Measurements from ENCODE around the gene CHMP1B.
"Not testable (repeated sequence)": the region's sequence is repeated elsewhere in the genome, so short reads cannot be mapped to it uniquely, and the experiment has no call there.

The CHMP1B gene

DNA sequence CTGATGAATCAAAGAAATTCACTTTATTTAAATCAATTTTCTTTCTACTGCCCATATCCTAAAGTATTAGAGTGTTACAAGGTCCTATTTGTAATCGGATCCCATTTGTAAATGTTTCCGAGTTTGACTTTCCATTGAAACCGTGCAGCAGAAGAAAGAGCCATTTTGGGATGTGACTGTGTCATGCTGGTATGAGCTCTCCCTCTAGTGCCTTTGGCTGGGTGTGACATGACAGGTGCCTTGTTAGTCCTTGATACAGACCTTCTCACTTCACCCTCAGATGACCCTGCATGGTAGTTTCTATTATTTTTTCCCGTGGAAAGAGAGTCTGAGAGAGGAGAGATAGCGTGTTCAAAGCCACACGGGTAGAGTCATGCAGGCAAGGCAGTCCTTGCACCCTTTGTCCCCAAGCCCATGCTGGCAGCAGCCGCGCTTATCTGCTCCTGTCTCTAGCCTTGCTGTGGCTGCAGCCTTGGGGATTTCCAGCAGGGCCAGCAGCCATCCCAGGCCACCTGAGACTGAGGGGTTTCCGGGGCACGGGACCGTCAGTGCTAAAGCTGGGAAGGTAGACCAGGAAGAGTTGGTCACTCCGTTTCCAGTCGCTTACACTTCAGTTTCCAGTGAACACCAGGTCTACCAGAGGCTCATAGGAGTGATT, 21.4 kb downstream of the CHMP1B start:
- no peak for FAIRE-seq

DNA sequence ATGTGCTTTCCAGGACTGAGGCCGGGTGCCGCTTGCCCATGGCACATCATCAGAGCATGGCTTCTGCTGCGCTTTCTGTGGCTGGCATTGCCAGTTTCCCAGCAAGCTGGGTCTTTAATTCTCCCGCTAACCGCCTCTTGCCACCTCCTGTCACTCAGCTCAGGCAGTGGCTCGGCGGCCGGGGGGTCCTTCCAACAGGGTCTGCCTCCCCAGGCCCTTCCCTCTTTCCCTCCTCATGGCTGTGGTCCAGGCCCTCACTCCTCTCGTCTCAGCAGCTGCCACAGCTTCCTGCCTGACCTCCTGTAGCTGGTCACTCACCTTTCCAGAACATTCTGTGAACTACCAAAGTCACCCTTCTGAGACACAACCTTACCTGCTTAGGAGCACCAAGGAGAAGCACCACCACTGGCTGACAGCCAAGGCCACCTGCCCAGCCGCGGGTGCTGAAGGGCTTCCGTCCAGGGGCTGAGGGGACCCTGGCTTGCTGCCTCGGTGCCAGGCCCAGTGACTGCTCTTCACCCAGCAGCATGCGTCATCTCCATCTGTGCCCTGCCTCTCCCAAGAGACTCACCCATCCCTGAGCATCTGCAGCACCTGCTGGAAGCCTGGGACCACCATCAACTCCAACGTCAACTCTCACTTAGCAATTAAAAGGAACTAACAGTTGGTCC, 22.6 kb downstream of the CHMP1B start:
- no peak for FAIRE-seq

GRCh38 chr18:11874676-11875075, 23.5 kb downstream of the CHMP1B start:
- FAIRE-seq = no peak

GRCh38 chr18:11877497-11878135, 26.4 kb downstream of the CHMP1B start:
- no peak for FAIRE-seq

DNA sequence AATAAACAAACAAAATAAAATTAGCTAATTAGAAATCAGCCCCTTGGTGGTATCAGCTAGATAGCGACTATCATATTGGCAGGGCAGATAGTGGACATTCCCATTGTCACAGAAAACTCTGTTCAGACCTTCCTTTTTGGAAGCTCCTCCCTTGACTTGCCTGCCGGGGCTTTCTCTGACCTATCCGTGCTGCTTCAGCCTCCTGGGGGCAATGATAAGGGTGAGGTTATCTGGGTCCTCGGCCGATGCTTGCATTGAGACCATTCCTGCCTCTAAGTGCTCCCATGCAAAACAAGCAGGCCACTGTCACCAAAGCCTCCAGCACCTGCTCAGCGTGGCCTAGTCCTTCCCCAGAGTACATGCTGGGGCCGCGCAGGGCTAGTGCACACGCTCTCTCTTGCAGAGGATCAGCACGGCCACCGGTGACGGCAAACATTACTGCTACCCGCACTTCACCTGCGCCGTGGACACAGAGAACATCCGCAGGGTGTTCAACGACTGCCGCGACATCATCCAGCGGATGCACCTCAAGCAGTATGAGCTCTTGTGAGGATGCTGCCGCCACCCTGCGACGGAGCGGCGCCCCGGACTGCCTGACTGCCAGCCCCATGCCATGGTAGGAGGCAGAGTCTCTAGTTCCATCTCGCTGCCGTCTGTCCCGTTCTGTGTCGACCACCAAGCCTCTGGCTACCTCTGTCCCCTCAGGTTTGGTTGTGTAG, 29.5 kb downstream of the CHMP1B start:
- no peak for FAIRE-seq

DNA sequence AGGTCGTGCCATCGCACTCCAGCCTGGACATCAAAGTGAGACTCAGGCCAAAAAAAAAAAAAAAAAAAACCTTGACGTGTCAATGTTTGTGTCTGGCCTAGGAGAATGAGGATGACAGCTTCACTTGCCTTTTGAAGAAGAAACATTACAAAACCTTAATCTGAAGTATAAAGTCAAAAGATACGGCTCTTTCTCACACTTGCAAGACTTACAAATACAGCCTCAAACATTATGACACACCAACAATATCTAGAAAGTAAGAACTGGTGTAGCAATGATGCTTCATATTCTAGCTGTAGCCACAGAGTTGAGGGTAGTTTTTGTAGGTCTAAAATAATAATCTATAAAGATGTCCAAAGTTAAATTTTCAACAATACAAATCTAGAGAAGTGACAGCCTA, 31.4 kb downstream of the CHMP1B start:
- no peak for FAIRE-seq

- no peak for FAIRE-seq
These were observed 31.9 kb downstream of the CHMP1B start for GRCh38 chr18:11883153-11883552.

- no peak for FAIRE-seq
These were observed 33.3 kb downstream of the CHMP1B start for GRCh38 chr18:11884396-11885030.

DNA sequence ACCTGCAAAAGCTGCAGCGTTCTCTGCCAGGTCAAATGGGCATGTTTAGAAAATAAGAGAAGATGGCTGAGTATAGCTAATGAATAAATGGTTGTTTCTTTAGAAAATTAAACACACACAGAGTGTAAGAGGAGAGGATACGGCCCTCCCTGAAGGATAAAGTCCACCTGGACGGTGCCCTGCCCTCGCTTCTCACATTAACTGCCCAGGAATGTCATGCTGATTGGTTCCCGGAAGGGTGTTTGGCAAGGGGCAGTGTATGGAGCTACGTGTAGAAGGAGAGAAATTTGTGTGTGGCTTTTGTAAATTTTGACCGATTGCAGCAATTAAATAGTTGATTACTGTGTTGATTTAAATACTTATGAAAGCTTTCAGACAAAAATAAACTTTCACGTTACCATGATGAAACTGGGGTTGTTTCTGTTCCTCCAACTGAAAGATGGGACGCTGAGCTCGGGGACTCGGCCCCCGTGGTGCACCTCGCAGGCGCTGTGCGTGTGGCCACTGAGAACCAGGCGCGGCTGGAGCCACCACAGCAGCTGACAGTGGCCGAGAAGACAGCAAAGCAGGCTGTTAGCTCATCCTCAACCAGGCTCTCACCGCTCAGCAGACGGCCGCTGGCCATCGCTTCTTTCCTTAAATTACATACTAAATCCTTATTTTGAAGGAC, 34.2 kb downstream of the CHMP1B start:
- no peak for FAIRE-seq

- FAIRE-seq = no peak
These were observed 35.4 kb downstream of the CHMP1B start for GRCh38 chr18:11886577-11887110.

DNA sequence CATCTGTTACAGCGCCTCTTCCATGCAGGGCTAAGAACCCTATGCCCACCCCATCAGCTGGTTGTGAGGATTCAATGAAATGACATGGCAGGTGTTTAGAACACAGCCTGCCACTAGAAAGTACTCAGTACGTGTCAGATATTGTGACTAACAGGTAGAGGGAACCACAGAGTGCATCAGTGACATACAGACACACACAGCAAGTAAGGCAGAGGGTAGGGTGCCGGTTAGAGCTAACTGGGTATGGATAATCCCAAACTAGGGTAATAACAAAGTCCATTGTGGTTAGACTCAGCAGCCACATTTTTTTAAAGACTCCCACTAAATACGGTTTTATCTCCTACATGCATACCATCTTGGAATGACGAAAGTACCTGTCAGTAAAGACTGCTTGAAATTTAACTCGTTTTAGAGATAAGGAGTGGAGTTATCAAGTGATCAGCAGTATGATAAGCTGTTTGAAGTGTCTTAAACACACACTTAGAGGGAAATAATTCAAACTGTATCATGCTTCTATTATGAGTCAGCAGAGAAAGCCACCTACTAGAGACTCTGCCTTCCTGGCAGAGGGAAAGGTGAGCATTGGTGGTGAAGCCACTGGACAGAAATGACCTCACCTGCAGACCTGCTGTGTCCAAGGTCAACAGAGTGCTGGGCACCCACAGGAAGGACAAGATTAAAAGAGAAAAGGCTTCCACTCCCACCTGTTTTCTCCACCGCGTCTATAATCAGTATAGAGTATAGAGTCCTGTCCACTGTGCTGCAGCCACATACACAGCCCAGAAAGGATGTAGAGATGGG, 36.3 kb downstream of the CHMP1B start:
- FAIRE-seq = no peak

GRCh38 chr18:11888726-11889125, 37.5 kb downstream of the CHMP1B start:
- FAIRE-seq = no peak

GRCh38 chr18:11889284-11889683, 38.1 kb downstream of the CHMP1B start:
- FAIRE-seq = no peak

DNA sequence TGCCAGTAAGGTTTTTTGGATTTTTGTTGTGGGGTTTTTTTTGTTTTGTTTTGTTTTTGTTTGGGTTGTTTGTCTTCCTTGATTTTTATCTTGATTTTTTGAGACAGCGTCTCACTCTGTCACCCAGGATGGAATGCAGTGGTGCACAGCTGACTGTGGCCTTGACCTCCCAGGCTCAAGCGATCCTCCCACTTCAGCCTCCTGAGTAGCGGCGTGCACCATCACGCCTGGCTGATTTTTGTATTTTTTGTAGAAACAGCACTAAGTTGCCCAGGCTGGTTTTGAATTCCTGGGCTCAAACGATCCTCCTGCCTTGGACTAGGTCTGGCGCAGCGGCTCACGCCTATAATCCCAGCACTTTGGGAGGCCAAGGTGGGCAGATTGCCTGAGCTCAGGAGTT, 40.5 kb downstream of the CHMP1B start:
- no peak for FAIRE-seq

DNA sequence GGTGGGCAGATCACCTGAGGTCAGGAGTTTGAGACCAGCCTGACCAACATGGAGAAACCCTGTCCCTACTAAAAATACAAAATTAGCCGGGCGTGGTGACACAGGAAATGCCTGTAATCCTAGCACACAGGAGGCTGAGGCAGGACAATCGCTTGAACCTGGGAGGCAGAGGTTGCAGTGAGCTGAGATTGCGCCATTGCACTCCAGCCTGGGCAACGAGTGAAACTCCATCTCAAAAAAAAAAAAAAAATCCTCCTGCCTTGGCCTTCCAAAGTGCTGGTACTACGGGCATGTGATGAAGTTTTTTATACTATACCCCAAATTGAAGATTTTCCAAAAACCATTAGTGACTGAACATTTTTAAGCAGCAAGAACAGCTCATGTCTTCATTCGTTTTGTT, 41.2 kb downstream of the CHMP1B start:
- not testable (repeated sequence) for FAIRE-seq

DNA sequence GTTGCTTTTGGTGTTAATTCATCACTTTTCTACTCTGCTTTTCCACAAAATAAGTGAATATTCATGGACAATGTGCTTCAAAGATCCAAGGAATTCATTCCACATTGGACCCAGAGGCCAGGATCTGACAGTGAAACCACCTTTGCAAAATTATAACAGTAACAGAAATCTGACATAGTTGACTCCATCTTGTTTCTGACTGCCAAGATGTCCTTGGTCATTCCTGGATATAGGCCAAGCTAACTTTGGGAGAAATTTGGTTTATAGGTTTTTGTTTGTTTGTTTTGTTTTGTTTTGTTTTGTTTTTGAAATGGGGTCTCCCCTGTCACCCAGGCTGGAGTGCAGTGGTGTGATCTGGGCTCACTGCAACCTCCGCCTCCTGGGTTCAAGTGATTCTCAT, 46.6 kb downstream of the CHMP1B start:
- no peak for FAIRE-seq

GRCh38 chr18:11899063-11899462, 47.9 kb downstream of the CHMP1B start:
- FAIRE-seq = no peak

- FAIRE-seq = no peak
These were observed 50.7 kb downstream of the CHMP1B start for GRCh38 chr18:11901826-11902438.

DNA sequence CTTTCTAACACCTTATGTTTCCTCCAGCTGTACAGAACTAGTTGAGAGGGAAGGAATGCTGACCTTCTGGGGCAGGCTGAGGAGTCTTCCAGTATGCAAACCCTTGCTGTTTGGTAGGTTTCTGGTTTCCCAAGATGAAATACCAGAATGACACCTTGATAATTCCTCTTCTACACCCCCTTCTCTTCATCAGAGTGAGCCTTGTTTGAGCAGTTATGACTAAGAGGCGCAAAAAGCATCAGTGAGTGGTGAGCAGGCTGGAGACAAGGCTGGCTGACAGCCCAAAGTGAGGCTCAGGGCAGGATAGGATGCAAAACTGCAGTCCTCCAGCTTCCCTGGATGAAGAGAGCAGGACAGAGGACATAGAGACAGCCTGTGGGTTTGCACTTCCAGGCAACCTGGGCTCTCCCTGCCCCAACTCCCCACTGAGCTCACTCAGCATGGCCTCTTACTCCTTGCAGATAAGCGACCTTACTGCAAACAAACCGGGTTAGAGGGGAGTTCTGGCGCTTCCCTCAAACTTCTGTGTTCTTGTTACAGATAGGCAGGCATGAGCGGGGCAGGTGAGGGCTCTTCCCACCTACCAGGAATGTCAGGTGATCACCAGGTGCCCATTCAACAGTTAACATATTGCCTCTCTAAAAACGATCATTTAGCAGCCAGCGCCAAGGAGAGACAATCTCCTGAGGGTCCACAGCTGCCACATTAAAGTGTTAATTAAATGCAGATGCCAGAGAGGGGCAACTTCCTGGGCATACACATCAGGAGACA, 51.5 kb downstream of the CHMP1B start:
- no peak for FAIRE-seq
